ENCODE measurements around the gene MXI1. TPM values are rescaled to one million over a fixed set of nuclear protein-coding genes. Genes with fewer than 3 reads are reported as not detected.
"Not testable (repeated sequence)": the region's sequence is repeated elsewhere in the genome, so short reads cannot be mapped to it uniquely, and the experiment has no call there.

MXI1 gene
- total RNA-seq, 4 donors from 2014 or later = 32.3 to 40.0 (median 36.4) TPM

DNA sequence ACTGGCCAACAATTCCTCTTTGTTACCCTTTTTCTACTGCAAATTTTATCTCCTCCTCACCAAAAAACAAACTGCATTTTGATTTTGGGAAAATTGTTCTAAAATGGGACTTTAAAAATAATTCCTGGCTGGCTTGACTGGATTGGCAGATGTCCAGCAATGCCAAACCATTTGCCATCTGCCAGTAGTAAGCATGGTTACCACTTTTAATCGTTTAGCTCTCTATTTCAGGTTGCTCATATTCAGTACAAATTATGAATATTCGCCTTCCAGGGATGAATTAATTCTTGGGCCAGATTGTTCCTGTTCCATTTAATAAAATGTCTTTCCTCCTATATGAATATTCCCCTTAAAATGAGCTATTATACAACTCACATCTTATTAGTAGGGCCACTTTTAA is 61.6 kb downstream of the MXI1 start:
- DNase-seq (ENCODE audit: low spot score) (no peak), ATAC-seq (ENCODE audit: low FRiP score) (no peak)
- TF ChIP-seq, protein P1, sequence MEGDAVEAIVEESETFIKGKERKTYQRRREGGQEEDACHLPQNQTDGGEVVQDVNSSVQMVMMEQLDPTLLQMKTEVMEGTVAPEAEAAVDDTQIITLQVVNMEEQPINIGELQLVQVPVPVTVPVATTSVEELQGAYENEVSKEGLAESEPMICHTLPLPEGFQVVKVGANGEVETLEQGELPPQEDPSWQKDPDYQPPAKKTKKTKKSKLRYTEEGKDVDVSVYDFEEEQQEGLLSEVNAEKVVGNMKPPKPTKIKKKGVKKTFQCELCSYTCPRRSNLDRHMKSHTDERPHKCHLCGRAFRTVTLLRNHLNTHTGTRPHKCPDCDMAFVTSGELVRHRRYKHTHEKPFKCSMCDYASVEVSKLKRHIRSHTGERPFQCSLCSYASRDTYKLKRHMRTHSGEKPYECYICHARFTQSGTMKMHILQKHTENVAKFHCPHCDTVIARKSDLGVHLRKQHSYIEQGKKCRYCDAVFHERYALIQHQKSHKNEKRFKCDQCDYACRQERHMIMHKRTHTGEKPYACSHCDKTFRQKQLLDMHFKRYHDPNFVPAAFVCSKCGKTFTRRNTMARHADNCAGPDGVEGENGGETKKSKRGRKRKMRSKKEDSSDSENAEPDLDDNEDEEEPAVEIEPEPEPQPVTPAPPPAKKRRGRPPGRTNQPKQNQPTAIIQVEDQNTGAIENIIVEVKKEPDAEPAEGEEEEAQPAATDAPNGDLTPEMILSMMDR (IDR thresholded peaks at IDR 0.05) = no peak

DNA sequence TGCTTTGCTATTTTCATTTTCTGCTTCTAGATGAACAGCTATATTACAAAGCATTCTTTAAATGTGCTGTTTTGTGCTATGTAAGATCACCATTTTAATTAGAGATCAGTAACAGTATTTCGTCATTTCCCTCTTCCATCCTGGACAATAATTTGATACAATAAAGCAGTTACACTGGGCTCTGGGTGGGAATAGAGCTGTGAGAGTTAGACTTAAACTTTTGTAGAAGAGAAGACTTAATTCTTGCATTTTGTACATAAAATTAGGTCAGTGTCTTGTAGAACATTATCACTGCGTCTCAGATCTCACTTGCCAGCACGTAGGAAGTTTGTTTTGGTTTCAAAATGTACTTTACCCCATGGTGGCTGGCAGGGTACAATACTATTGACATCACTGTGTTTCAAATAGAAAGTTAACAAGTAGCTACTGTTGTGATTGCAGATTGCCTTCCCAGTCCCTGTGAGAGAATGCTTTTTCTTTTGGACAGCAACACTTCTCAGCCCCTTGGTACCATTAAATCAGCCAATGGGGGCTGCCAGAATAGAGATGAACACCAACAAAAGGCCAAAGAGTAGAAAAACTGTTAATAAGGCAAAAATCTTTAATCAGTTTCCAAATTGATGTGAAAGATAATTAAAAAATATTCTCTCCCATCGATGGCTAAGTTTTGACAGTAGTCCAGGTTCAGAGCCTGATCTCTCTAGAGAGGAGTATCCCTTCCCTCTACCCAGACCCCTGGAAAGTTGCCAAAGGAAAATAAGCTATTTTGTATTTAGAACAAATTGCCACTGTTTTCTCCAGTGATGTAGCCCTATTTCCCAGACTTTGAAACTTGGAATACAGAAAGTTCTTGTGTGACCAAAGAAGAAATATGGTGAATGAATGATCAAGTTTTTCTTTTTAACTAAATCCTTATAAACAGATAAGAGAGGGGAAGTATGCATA is 62.2 kb downstream of the MXI1 start:
- TF ChIP-seq, protein P1 (IDR thresholded peaks at IDR 0.05) = no peak
- ATAC-seq (ENCODE audit: low FRiP score) (no peak), DNase-seq (ENCODE audit: low spot score) (no peak)

DNA sequence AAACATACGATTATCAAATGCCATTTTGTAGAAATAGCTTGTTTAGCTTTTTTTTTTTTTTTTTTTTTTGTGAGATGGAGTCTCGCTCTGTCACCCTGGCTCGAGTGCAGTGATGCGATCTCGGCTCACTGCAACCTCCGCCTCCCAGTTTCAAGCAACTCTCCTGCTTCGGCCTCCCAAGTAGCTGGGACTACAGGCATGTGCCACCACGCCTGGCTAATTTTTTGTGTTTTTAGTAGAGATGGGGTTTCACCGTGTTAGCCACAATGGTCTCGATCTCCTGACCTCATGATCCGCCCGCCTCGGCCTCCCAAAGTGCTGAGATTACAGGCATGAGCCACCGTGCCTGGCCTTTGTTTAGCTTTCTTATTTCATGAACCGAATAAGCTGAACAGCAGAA is 65.6 kb downstream of the MXI1 start:
- DNase-seq (ENCODE audit: low spot score); ATAC-seq (ENCODE audit: low FRiP score): not testable (repeated sequence)

DNA sequence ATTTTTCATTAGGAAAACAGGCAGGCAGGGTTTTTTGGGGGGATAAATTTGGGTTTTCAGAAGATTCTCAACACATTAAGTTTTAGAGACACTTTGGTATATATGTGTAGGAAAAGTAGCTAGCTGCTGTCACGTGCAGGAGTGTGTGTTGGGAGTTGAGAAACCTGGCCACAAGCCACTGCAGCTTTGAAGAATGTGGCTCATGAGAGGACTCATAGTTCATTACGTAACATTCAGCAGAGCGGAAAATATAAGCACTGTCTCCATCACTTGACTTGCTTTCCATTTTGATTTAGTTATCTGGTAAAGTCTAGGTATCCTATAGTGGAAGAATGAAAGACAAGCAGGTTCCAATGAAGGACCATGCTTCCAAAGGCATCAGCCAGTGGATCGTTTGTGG is 66.1 kb downstream of the MXI1 start:
- TF ChIP-seq, protein P1 (IDR thresholded peaks at IDR 0.05) = no peak
- peak; percentile 79 for ATAC-seq (ENCODE audit: low FRiP score)

DNA sequence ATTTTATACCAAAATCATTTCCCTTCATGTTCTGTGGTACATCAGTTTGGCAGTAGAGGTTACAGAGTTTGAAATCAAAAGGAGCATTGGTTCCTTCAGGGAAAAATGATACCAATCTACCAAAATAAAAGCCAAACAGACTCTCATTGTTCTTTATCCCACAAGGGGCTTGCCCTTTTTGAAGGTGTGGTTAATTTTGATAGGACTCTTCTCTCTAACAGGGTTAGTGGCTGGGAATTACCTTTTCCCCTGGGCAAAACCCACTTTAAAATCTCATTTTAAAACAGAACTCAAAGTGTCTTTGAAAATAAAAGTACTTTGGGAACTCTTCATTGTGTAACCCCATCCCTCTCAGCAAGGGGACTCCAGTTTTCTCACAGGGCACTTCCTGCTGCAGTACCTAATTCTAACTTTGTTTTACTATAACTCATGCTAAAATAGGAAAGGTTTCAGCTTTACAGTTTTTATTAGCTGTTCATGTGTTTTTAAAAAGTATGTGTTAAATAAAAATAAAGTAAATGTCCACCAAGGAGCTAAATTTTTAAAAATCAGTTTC is 66.7 kb downstream of the MXI1 start:
- TF ChIP-seq, protein P1 (IDR thresholded peaks at IDR 0.05) = no peak
- no peak for DNase-seq (ENCODE audit: low spot score)
- no peak for ATAC-seq (ENCODE audit: low FRiP score)

More for the DNA sequence above, 66.1 kb downstream of the MXI1 start:
- DNase-seq (ENCODE audit: low spot score) = peak; percentile 65

DNA sequence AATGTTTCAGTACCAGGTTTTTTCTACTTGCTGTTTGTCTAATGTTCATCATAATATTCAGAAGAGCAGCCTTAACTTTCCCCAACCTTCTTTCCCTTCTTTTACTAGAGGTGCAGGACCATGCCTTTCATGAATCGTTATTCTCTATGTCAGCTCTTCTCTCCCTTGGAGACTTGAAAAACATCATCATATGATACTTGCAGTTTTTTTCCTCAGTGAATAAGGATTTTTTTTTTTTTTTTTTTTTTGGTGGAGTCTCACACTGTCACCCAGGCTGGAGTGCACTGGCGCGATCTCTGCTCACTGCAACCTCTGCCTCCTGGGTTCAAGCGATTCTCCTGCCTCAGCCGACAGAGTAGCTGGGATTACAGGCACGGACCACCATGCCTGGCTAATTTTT is 67.2 kb downstream of the MXI1 start:
- DNase-seq (ENCODE audit: low spot score) (no peak), ATAC-seq (ENCODE audit: low FRiP score) (no peak)
- TF ChIP-seq, protein P1 (IDR thresholded peaks at IDR 0.05) = no peak

DNA sequence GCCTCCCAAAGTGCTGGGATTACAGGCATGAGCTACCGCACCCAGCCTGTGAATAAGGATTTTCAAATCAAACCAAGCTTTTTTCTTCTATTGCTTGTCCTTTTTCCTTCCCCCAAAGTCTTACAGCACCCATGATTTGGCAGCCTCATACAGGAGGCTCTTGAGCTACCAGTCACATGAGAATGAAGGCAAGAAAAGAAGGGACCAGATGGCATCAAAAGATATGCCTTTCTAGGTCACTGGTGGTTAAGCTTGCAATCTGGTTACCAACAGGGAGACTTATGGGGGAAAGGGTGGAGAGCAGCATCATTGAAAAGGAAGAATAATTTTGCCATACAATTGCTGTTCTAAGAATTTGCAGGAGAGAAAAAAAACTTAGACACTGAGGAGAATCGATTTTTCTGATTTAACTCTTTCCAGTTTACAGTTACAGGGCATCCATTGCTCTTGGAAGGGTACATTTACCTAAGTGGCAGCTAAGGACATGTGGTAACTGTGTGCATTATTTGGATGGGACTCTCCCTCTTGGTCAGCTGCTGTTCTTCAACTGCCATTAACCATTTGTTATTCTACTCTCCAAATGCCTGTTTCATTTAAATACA is 67.8 kb downstream of the MXI1 start:
- TF ChIP-seq, protein P1 (IDR thresholded peaks at IDR 0.05) = no peak
- no peak for ATAC-seq (ENCODE audit: low FRiP score)
- DNase-seq (ENCODE audit: low spot score) = no peak

Data from omental fat pad (tissue), 4 donors.